ENCODE measurements around the gene PCAT6. TPM values are rescaled to one million over a fixed set of nuclear protein-coding genes. Genes with fewer than 3 reads are reported as not detected.

The PCAT6 gene
- total and polyA plus RNA-seq, 2 experiments from 2014 or later, result 7.2 to 28.1 TPM

Small RNAs within 50 kb of the gene (small RNA-seq; reads per million reads assigned to genes)
- not detected for gene AC098934.3 (ENCODE audit: low replicate concordance)

Other genes with a start within 250 kb of the PCAT6 start
- 11.4 and 12.5 TPM in 2 replicates for gene SYT2, start 100.5 kb upstream of the PCAT6 start, total RNA-seq (2014; rRNA removed; shearing (Covaris generic))
- gene SYT2, start 100.5 kb upstream of the PCAT6 start, polyA plus RNA-seq (2016; fragmentation: Nextera tagmentation; extraction: Ambion mirVana), result 2.4 TPM in 2 replicates
- gene KDM5B, start 2.5 kb upstream of the PCAT6 start, total RNA-seq (2014; rRNA removed; shearing (Covaris generic)), result 186 and 202 TPM in 2 replicates
- 150 and 175 TPM in 2 replicates for gene KDM5B, start 2.5 kb upstream of the PCAT6 start, polyA plus RNA-seq (2016; fragmentation: Nextera tagmentation; extraction: Ambion mirVana)
- gene RABIF, start 78.2 kb downstream of the PCAT6 start, total RNA-seq (2014; rRNA removed; shearing (Covaris generic)), result 4.0 and 4.9 TPM in 2 replicates
- 6.9 and 7.6 TPM in 2 replicates for gene RABIF, start 78.2 kb downstream of the PCAT6 start, polyA plus RNA-seq (2016; fragmentation: Nextera tagmentation; extraction: Ambion mirVana)
- gene KLHL12, start 116.3 kb downstream of the PCAT6 start, total RNA-seq (2014; rRNA removed; shearing (Covaris generic)), result 27.5 and 27.6 TPM in 2 replicates
- gene KLHL12, start 116.3 kb downstream of the PCAT6 start, polyA plus RNA-seq (2016; fragmentation: Nextera tagmentation; extraction: Ambion mirVana), result 14.6 and 15.5 TPM in 2 replicates
- gene ADIPOR1, start 147.4 kb downstream of the PCAT6 start, total RNA-seq (2014; rRNA removed; shearing (Covaris generic)), result 59.1 and 61.2 TPM in 2 replicates
- gene ADIPOR1, start 147.4 kb downstream of the PCAT6 start, polyA plus RNA-seq (2016; fragmentation: Nextera tagmentation; extraction: Ambion mirVana), result 45.3 and 47.2 TPM in 2 replicates
- gene CYB5R1, start 156.3 kb downstream of the PCAT6 start, total RNA-seq (2014; rRNA removed; shearing (Covaris generic)), result 9.2 and 12.6 TPM in 2 replicates
- gene CYB5R1, start 156.3 kb downstream of the PCAT6 start, polyA plus RNA-seq (2016; fragmentation: Nextera tagmentation; extraction: Ambion mirVana), result 9.0 and 10.5 TPM in 2 replicates
- 107 and 128 TPM in 2 replicates for gene TMEM183A, start 196.4 kb downstream of the PCAT6 start, total RNA-seq (2014; rRNA removed; shearing (Covaris generic))
- gene TMEM183A, start 196.4 kb downstream of the PCAT6 start, polyA plus RNA-seq (2016; fragmentation: Nextera tagmentation; extraction: Ambion mirVana), result 54.7 and 55.1 TPM in 2 replicates
- gene PPFIA4, start 215.5 kb downstream of the PCAT6 start, total RNA-seq (2014; rRNA removed; shearing (Covaris generic)), result 7.6 and 8.0 TPM in 2 replicates
- 1.3 and 2.2 TPM in 2 replicates for gene PPFIA4, start 215.5 kb downstream of the PCAT6 start, polyA plus RNA-seq (2016; fragmentation: Nextera tagmentation; extraction: Ambion mirVana)